Measurements from ENCODE around the gene GALNT12. TPM values are rescaled to one million over a fixed set of nuclear protein-coding genes. Genes with fewer than 3 reads are reported as not detected.

GALNT12 gene
- polyA plus RNA-seq, 1 donor (not counting 4 experiments of a cell fraction or from before 2014, with no cell fraction given): 1.8 TPM

DNA sequence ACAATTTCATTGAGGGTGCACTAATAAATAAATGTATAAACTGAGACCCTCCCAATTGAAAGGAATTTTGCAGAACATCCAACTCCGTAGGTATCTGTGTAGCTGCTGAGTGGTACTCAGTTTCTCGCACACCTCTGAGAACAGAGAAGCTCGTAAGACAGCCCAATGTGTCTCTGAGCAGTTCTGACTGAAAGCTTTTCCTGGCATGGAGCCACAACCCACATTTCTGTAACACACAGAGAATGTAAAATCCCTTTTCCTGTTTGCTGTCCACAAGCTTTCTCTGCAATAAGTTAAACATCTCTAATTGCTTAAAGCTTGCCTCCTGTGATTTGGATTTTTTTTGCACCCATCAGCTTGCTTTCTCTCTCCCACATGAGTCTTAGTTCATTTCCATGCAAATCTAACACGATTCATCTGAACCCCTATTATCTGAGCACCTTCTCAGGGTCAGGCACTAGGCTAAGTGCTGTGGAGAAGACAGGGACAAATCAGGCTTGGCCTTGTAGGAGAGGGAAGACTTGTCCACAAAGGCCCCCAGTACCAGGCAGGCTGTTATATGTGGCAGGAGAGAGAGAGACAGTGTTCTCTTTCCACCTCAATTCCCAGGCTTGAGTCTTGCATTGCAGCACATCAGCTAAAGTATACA is 92.1 kb downstream of the GALNT12 start:
- FAIRE-seq: no peak
- dilution Hi-C loops (cut with MboI; ENCODE audit: extremely low pct_ligation_motif_present, low sequenced_read_pairs): no loop called here
- no peaks in the 10 kb centered on the region for H3K9me3 ChIP-seq (ENCODE audit: control insufficient read depth, low read depth, low read length)
- H3K9me1 ChIP-seq (ENCODE audit: control insufficient read depth, extremely low read depth, insufficient read depth, low read length): no peaks in the 10 kb centered on the region
- DNase-seq (ENCODE audit: low read depth, low spot score): no peak
- no peaks in the 10 kb centered on the region for H3K27me3 ChIP-seq (ENCODE audit: control insufficient read depth, extremely low read depth, insufficient read depth, low read length)
- H2AFZ ChIP-seq (ENCODE audit: control insufficient read depth, low read length): no peak overlapping the region
- H3K4me1 ChIP-seq (ENCODE audit: control insufficient read depth, extremely low read depth, insufficient read depth, low read length): no peaks in the 10 kb centered on the region
- no peak overlapping the region for H3K9ac ChIP-seq (ENCODE audit: control insufficient read depth, extremely low read depth, insufficient read depth, low read length)
- H3K36me3 ChIP-seq (ENCODE audit: control insufficient read depth in 2 of 2, extremely low read depth in 1 of 2, insufficient read depth in 2 of 2, low read length in 2 of 2): no peaks in the 10 kb centered on the region
- H3K4me3 ChIP-seq (ENCODE audit: control insufficient read depth in 2 of 3, extremely low read depth in 1 of 3, insufficient read depth in 2 of 3, low read depth in 1 of 3, low read length in 3 of 3): no peak overlapping the region
- no peak overlapping the region for H3K4me2 ChIP-seq (ENCODE audit: control insufficient read depth, extremely low read depth, insufficient read depth, low read depth, low read length)
- no peaks in the 10 kb centered on the region for H3K79me2 ChIP-seq (ENCODE audit: control insufficient read depth, insufficient read depth, low read length)
- TF ChIP-seq, protein P1, sequence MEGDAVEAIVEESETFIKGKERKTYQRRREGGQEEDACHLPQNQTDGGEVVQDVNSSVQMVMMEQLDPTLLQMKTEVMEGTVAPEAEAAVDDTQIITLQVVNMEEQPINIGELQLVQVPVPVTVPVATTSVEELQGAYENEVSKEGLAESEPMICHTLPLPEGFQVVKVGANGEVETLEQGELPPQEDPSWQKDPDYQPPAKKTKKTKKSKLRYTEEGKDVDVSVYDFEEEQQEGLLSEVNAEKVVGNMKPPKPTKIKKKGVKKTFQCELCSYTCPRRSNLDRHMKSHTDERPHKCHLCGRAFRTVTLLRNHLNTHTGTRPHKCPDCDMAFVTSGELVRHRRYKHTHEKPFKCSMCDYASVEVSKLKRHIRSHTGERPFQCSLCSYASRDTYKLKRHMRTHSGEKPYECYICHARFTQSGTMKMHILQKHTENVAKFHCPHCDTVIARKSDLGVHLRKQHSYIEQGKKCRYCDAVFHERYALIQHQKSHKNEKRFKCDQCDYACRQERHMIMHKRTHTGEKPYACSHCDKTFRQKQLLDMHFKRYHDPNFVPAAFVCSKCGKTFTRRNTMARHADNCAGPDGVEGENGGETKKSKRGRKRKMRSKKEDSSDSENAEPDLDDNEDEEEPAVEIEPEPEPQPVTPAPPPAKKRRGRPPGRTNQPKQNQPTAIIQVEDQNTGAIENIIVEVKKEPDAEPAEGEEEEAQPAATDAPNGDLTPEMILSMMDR (optimal IDR thresholded peaks at IDR 0.05 in 1 of 3, IDR thresholded peaks at IDR 0.05 in 1 of 3, conservative IDR thresholded peaks at IDR 0.05 in 1 of 3; ENCODE audit: extremely low read depth in 1 of 3, insufficient read depth in 2 of 3, low read length in 3 of 3): no peak
- no peak for TF ChIP-seq EZH2 (IDR thresholded peaks at IDR 0.05; ENCODE audit: low read length)
- H3K27ac ChIP-seq (ENCODE audit: control insufficient read depth, insufficient read depth, low read length): no peak overlapping the region
- H4K20me1 ChIP-seq (ENCODE audit: control insufficient read depth, extremely low read depth, insufficient read depth, low read length): no peaks in the 10 kb centered on the region

Other genes with a start within 250 kb of the GALNT12 start
- gene GABBR2, start 98.7 kb upstream of the GALNT12 start, polyA plus RNA-seq: 0.01 TPM in 1 of 3 replicates, not detected in the others
- gene ANKS6, start 11.1 kb upstream of the GALNT12 start, polyA plus RNA-seq: 11.5 to 14.4 TPM (median 13.5 TPM) in 3 replicates
- 0.01 TPM in 1 of 3 replicates, not detected in the others for gene COL15A1, start 136.2 kb downstream of the GALNT12 start, polyA plus RNA-seq